Suprapubic skin (tissue), 3 donors: ENCODE data around the gene TRIP12.

Experiments used
- POLR2AphosphoS5 ChIP-seq, 3 donors: sonication (generic); formaldehyde crosslinking; IDR thresholded peaks; one replicate each; pipeline ENCODE4 v1.6.1; 2017; ENCODE audit warnings: antibody characterized with exemption in 3 of 3
- TF ChIP-seq, protein P1 (sequence below), 2 donors: fragments of 200-600 bp in 1 of 2; fragments of 450-650 bp in 1 of 2; sonication (generic) in 1 of 2; IDR thresholded peaks; one replicate each; pipeline ENCODE4 v1.5.1; 2016 to 2019; ENCODE audit warnings: antibody characterized with exemption in 2 of 2, mild to moderate bottlenecking in 1 of 2, moderate library complexity in 1 of 2

DNA sequence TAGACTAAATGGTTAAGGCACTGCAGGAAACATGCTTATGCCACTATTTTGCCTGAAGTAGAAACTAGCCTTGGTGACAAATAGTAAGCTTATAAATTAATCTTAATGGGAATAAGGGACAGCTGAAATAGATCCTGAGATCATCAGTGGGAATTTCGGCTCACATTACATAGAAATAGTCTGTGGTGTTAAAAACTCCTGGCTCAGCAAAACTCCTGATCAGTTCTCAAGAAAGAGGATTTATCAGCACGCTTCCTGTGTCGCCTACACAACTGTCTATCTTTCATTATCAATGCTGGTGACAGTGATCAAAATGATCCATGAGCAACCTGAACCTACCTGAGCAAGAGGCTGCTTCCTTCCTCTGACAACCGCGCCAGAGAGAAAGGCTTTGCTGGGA is 190.4 kb downstream of the TRIP12 start:
- TF ChIP-seq, protein P1, sequence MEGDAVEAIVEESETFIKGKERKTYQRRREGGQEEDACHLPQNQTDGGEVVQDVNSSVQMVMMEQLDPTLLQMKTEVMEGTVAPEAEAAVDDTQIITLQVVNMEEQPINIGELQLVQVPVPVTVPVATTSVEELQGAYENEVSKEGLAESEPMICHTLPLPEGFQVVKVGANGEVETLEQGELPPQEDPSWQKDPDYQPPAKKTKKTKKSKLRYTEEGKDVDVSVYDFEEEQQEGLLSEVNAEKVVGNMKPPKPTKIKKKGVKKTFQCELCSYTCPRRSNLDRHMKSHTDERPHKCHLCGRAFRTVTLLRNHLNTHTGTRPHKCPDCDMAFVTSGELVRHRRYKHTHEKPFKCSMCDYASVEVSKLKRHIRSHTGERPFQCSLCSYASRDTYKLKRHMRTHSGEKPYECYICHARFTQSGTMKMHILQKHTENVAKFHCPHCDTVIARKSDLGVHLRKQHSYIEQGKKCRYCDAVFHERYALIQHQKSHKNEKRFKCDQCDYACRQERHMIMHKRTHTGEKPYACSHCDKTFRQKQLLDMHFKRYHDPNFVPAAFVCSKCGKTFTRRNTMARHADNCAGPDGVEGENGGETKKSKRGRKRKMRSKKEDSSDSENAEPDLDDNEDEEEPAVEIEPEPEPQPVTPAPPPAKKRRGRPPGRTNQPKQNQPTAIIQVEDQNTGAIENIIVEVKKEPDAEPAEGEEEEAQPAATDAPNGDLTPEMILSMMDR (IDR thresholded peaks at IDR 0.05), result no peak
- TF ChIP-seq POLR2AphosphoS5 (IDR thresholded peaks at IDR 0.05), result no peak
